ENCODE data around the gene UMOD.

Gene UMOD

DNA sequence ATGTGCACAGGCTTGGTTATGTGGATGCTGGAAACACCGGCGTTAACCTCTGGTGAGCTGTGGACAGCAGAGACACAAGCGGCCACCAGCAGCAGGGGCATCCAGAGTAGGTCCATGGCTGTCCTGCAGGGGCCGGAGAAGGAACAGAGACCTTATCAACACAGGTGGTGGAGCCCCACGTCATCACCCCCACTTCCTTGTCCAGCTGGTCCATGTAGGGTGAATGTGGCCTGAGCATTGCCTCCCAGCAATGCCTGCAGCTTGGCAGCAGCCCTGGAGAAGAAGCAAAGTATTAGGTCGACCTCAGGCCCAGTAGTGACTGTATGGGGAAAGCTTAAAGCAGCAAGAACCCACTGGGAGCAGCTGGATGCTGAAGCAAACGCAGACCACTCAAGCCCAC is 46.7 kb upstream of the UMOD start:
- H3K27ac ChIP-seq (ENCODE audit: low read length), result no peak overlapping the region
- TF ChIP-seq EZH2 (IDR thresholded peaks at IDR 0.05; ENCODE audit: borderline replicate concordance, low read depth, low read length, severe bottlenecking), result no peak
- TF ChIP-seq, protein P1, sequence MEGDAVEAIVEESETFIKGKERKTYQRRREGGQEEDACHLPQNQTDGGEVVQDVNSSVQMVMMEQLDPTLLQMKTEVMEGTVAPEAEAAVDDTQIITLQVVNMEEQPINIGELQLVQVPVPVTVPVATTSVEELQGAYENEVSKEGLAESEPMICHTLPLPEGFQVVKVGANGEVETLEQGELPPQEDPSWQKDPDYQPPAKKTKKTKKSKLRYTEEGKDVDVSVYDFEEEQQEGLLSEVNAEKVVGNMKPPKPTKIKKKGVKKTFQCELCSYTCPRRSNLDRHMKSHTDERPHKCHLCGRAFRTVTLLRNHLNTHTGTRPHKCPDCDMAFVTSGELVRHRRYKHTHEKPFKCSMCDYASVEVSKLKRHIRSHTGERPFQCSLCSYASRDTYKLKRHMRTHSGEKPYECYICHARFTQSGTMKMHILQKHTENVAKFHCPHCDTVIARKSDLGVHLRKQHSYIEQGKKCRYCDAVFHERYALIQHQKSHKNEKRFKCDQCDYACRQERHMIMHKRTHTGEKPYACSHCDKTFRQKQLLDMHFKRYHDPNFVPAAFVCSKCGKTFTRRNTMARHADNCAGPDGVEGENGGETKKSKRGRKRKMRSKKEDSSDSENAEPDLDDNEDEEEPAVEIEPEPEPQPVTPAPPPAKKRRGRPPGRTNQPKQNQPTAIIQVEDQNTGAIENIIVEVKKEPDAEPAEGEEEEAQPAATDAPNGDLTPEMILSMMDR (IDR thresholded peaks at IDR 0.05; ENCODE audit: borderline replicate concordance, extremely low read depth, low read length, poor library complexity, severe bottlenecking), result no peak
- no peak overlapping the region for H3K4me3 ChIP-seq (ENCODE audit: low read depth in 1 of 2, low read length in 2 of 2)
- ATAC-seq (ENCODE audit: insufficient read depth, low read depth) (no peak), DNase-seq (no peak)
- H4K20me1 ChIP-seq (ENCODE audit: insufficient read depth, low read length), result no peaks in the 10 kb centered on the region
- no peaks in the 10 kb centered on the region for H3K79me2 ChIP-seq (ENCODE audit: insufficient read depth, low read length)
- H3K9ac ChIP-seq (ENCODE audit: low read depth, low read length), result no peak overlapping the region
- H3K4me1 ChIP-seq (ENCODE audit: insufficient read depth, low read length), result no peaks in the 10 kb centered on the region
- no peaks in the 10 kb centered on the region for H3K36me3 ChIP-seq (ENCODE audit: insufficient read depth, low read length)
- H2AFZ ChIP-seq (ENCODE audit: low read depth, low read length), result no peak overlapping the region
- H3K27me3 ChIP-seq (ENCODE audit: insufficient read depth, low read length, poor library complexity), result peaks cover 2% of the 10 kb centered on the region
- no peak overlapping the region for H3K4me2 ChIP-seq (ENCODE audit: insufficient read depth, low read length)
- no peaks in the 10 kb centered on the region for H3K9me3 ChIP-seq (ENCODE audit: insufficient read depth, low read length, severe bottlenecking)

DNA sequence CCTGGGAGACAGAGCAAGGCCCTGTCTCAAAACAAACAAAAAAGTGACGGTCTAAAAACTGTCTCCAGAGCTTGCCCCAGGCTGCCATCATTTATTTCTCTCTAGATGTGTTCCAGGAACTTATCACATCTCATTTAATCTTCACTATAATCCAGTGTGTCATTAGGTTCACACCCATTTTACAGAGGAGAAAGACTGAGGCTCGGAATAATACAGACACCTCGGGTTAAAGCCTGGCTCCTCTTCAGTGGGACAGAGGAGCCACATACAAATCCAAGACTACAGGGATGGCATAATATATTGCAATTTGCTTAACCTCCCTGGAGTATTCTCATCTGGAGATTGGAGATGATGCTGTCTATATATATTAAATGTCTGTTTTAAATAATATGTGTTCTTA is 46.1 kb upstream of the UMOD start:
- no peaks in the 10 kb centered on the region for H3K36me3 ChIP-seq (ENCODE audit: insufficient read depth, low read length)
- no peak for ATAC-seq (ENCODE audit: insufficient read depth, low read depth)
- H4K20me1 ChIP-seq (ENCODE audit: insufficient read depth, low read length), result no peaks in the 10 kb centered on the region
- no peak for DNase-seq
- no peak overlapping the region for H2AFZ ChIP-seq (ENCODE audit: low read depth, low read length)
- H3K27ac ChIP-seq (ENCODE audit: low read length), result no peak overlapping the region
- H3K9me3 ChIP-seq (ENCODE audit: insufficient read depth, low read length, severe bottlenecking), result no peaks in the 10 kb centered on the region
- H3K4me3 ChIP-seq (ENCODE audit: low read depth in 1 of 2, low read length in 2 of 2), result no peak overlapping the region
- H3K4me2 ChIP-seq (ENCODE audit: insufficient read depth, low read length), result no peak overlapping the region
- H3K79me2 ChIP-seq (ENCODE audit: insufficient read depth, low read length), result no peaks in the 10 kb centered on the region
- H3K4me1 ChIP-seq (ENCODE audit: insufficient read depth, low read length), result no peaks in the 10 kb centered on the region
- no peak for TF ChIP-seq EZH2 (IDR thresholded peaks at IDR 0.05; ENCODE audit: borderline replicate concordance, low read depth, low read length, severe bottlenecking)
- TF ChIP-seq, protein P1 (IDR thresholded peaks at IDR 0.05; ENCODE audit: borderline replicate concordance, extremely low read depth, low read length, poor library complexity, severe bottlenecking), result no peak
- H3K9ac ChIP-seq (ENCODE audit: low read depth, low read length), result no peak overlapping the region
- peaks cover 2% of the 10 kb centered on the region for H3K27me3 ChIP-seq (ENCODE audit: insufficient read depth, low read length, poor library complexity)

DNA sequence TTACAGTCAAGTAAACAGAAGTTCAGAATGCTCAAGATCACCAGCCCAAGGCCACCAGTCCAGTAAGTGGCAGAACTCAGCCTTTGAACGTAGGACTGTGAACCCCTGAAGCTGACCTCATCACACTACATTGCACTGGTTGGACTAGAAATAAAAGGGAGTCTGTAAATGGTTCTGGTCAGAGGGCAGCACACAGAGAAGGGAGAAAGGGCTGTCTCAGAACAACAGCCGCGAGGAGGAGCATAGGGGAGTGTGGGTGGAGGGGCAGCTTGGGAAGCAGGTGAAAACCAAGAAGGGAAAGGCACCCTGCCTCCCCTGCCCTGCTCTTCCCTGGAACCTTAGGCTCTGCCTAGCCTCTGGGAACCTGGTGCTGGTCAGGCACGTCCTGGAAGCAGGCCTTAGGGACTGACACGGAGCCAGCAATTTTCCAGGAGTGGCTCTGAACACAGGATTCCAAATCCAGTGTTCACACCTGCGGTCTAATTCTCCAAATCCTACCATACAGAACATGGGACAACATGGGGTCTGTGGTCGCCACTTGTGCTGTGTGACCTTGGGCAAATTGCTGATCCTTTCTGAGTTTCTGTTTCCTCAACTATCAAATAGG is 45.1 kb upstream of the UMOD start:
- Histone ChIP-seq H3K4me1 (ENCODE audit: insufficient read depth, low read length) (no peaks in the 10 kb centered on the region), H3K4me2 (ENCODE audit: insufficient read depth, low read length) (no peak overlapping the region), H3K27me3 (ENCODE audit: insufficient read depth, low read length, poor library complexity) (peaks cover 2% of the 10 kb centered on the region)

More for the DNA sequence above, 45.1 kb upstream of the UMOD start:
- ATAC-seq (ENCODE audit: insufficient read depth, low read depth) (no peak), DNase-seq (no peak)
- Histone ChIP-seq H3K27ac (ENCODE audit: low read length) (no peak overlapping the region), H3K9me3 (ENCODE audit: insufficient read depth, low read length, severe bottlenecking) (no peaks in the 10 kb centered on the region), H3K36me3 (ENCODE audit: insufficient read depth, low read length) (no peaks in the 10 kb centered on the region), H3K79me2 (ENCODE audit: insufficient read depth, low read length) (no peaks in the 10 kb centered on the region), H3K9ac (ENCODE audit: low read depth, low read length) (no peak overlapping the region), H2AFZ (ENCODE audit: low read depth, low read length) (no peak overlapping the region), H3K4me3 (ENCODE audit: low read depth in 1 of 2, low read length in 2 of 2) (no peak overlapping the region), H4K20me1 (ENCODE audit: insufficient read depth, low read length) (no peaks in the 10 kb centered on the region)
- no peak for TF ChIP-seq EZH2 (IDR thresholded peaks at IDR 0.05; ENCODE audit: borderline replicate concordance, low read depth, low read length, severe bottlenecking)
- TF ChIP-seq, protein P1 (IDR thresholded peaks at IDR 0.05; ENCODE audit: borderline replicate concordance, extremely low read depth, low read length, poor library complexity, severe bottlenecking), result no peak
